H1 (cell line): ENCODE results near the gene CDKL4. TPM values are rescaled to one million over a fixed set of nuclear protein-coding genes. Genes with fewer than 3 reads are reported as not detected.

Source experiments
- CTCF ChIA-PET: fragments of 300-600 bp; sonication (Branson Sonifier 250); formaldehyde crosslinking; loops from one replicate; lab custom pipeline; 2021; ENCODE audit not compliant: partially characterized antibody; lab: Charles Lee
- POLR2A ChIA-PET: fragments of 300-600 bp; sonication (Branson Sonifier 250); formaldehyde crosslinking; loops from one replicate; lab custom pipeline; 2021; ENCODE audit warnings: inconsistent platforms; ENCODE audit not compliant: partially characterized antibody; lab: Charles Lee
- DNase-seq, 2 experiments: peaks; one replicate each; pipeline versions ENCODE4 v3.0.0 to v3.0.0-alpha.2; 2010 to 2022; ENCODE audit warnings: low spot score in 2 of 2, low read depth in 1 of 2, mixed read lengths in 1 of 2
- FAIRE-seq: peaks from 2 replicates; lab custom pipeline; 2011; peaks lifted over from hg19 to GRCh38; lab: Jason Lieb, UNC
- H2AFZ ChIP-seq: 2 replicates; pipeline ENCODE4 v1.8.1; 2012; ENCODE audit warnings: low read length, inconsistent platforms
- H2AK5ac ChIP-seq: 2 replicates; pipeline ENCODE4 v1.6.1; 2013; ENCODE audit warnings: low read depth, low read length
- H2BK120ac ChIP-seq: replicated peaks from 2 replicates; pipeline ENCODE3; 2013; ENCODE audit warnings: low read depth, low read length, inconsistent platforms
- H2BK12ac ChIP-seq: 2 replicates; pipeline ENCODE4 v1.6.1; 2013; ENCODE audit warnings: low read depth, low read length
- H2BK15ac ChIP-seq: 2 replicates; pipeline ENCODE4 v1.6.1; 2013; ENCODE audit warnings: low read length
- H2BK20ac ChIP-seq: 2 replicates; pipeline ENCODE4 v1.6.1; 2013; ENCODE audit warnings: low read length
- H2BK5ac ChIP-seq: 2 replicates; pipeline ENCODE4 v1.6.1; 2013; ENCODE audit warnings: low read depth, low read length
- H3K14ac ChIP-seq: 2 replicates; pipeline ENCODE4 v1.6.1; 2013; ENCODE audit warnings: inconsistent platforms; ENCODE audit not compliant: insufficient read length
- H3K18ac ChIP-seq: 2 replicates; pipeline ENCODE4 v1.6.1; 2013; ENCODE audit warnings: low read length; ENCODE audit errors: extremely low read depth
- H3K23ac ChIP-seq: 2 replicates; pipeline ENCODE4 v1.6.1; 2013; ENCODE audit warnings: inconsistent platforms; ENCODE audit not compliant: insufficient read length
- H3K23me2 ChIP-seq: 2 replicates; pipeline ENCODE4 v1.6.1; 2013; ENCODE audit warnings: low read depth, low read length
- H3K27ac ChIP-seq: 2 replicates; pipeline ENCODE4 v1.6.1; 2011; ENCODE audit warnings: low read depth, low read length, inconsistent platforms
- H3K27me3 ChIP-seq, 4 experiments: replicated peaks in 1 of 4; 1 replicate in 1 of 4; 2 replicates in 3 of 4; pipeline versions ENCODE4 v1.6.1 to v1.8.1; 2011 to 2013; ENCODE audit warnings: low read length in 3 of 4, mild to moderate bottlenecking in 3 of 4, inconsistent platforms in 2 of 4, mixed read lengths in 2 of 4, moderate library complexity in 1 of 4; ENCODE audit not compliant: control insufficient read depth in 3 of 4, insufficient read depth in 3 of 4; ENCODE audit errors: extremely low read depth in 1 of 4
- H3K36me3 ChIP-seq, 4 experiments: 2 replicates each; pipeline versions ENCODE4 v1.6.1 to v1.8.1; 2011 to 2013; ENCODE audit warnings: mild to moderate bottlenecking in 4 of 4, low read length in 3 of 4, moderate library complexity in 2 of 4, control low read depth in 1 of 4, inconsistent platforms in 1 of 4; ENCODE audit not compliant: insufficient read depth in 4 of 4, control insufficient read depth in 2 of 4
- H3K4ac ChIP-seq: replicated peaks from 2 replicates; pipeline ENCODE3; 2013; ENCODE audit warnings: low read length, low read depth, mixed read lengths, inconsistent platforms; ENCODE audit not compliant: insufficient read length
- H3K4me1 ChIP-seq, 4 experiments: replicated peaks in 1 of 4; 1 replicate in 1 of 4; 2 replicates in 3 of 4; pipeline versions ENCODE4 v1.6.1 to v1.8.1; 2011 to 2013; ENCODE audit warnings: low read length in 3 of 4, inconsistent platforms in 2 of 4, mixed read lengths in 1 of 4; ENCODE audit not compliant: insufficient read depth in 4 of 4, control insufficient read depth in 3 of 4
- H3K4me2 ChIP-seq, 2 experiments: 2 replicates each; pipeline versions ENCODE4 v1.6.1 to v1.8.1; 2011 to 2013; ENCODE audit warnings: low read depth in 2 of 2, low read length in 2 of 2, control low read depth in 1 of 2, inconsistent platforms in 1 of 2, mild to moderate bottlenecking in 1 of 2; ENCODE audit not compliant: insufficient read depth in 1 of 2
- H3K4me3 ChIP-seq, 4 experiments: fragments of 200-600, 300-600 bp in 1 of 4; sonication (generic), shearing (Covaris generic), sonication (Bioruptor Twin) in 1 of 4; 2 replicates each; pipeline versions ENCODE4 v1.5.1 to v1.8.1; 2011 to 2016; ENCODE audit warnings: low read length in 4 of 4, low read depth in 3 of 4, control low read depth in 2 of 4, inconsistent platforms in 2 of 4, mild to moderate bottlenecking in 2 of 4, mixed read lengths in 1 of 4, moderate library complexity in 1 of 4; ENCODE audit not compliant: insufficient read depth in 2 of 4; ENCODE audit errors: extremely low read depth in 1 of 4
- H3K56ac ChIP-seq: replicated peaks from 2 replicates; pipeline ENCODE3; 2013; ENCODE audit warnings: low read depth, mild to moderate bottlenecking, mixed read lengths, low read length, inconsistent platforms; ENCODE audit not compliant: insufficient read length
- H3K79me1 ChIP-seq: 2 replicates; pipeline ENCODE4 v1.6.1; 2013; ENCODE audit warnings: low read depth, low read length, control low read depth
- H3K79me2 ChIP-seq, 2 experiments: 2 replicates each; pipeline versions ENCODE4 v1.6.1 to v1.8.1; 2012 to 2013; ENCODE audit warnings: low read length in 2 of 2, mild to moderate bottlenecking in 2 of 2, inconsistent platforms in 1 of 2; ENCODE audit not compliant: insufficient read depth in 2 of 2, control insufficient read depth in 1 of 2
- H3K9ac ChIP-seq, 4 experiments: replicated peaks in 1 of 4; 1 replicate in 1 of 4; 2 replicates in 3 of 4; pipeline versions ENCODE4 v1.6.1 to v1.8.1; 2011 to 2013; ENCODE audit warnings: low read depth in 3 of 4, low read length in 3 of 4, control low read depth in 2 of 4, mild to moderate bottlenecking in 2 of 4, moderate library complexity in 2 of 4, inconsistent platforms in 1 of 4; ENCODE audit errors: extremely low read depth in 1 of 4
- H3K9me3 ChIP-seq, 2 experiments: 2 replicates each; pipeline versions ENCODE4 v1.6.1 to v1.8.1; 2012 to 2013; ENCODE audit warnings: mild to moderate bottlenecking in 2 of 2, moderate library complexity in 2 of 2, control low read depth in 1 of 2, inconsistent platforms in 1 of 2, low read depth in 1 of 2, low read length in 1 of 2, mixed read lengths in 1 of 2; ENCODE audit not compliant: insufficient read depth in 2 of 2
- H4K20me1 ChIP-seq, 2 experiments: replicated peaks in 1 of 2; 2 replicates each; pipeline versions ENCODE3 to v1.8.1; 2011 to 2013; ENCODE audit warnings: inconsistent platforms in 2 of 2, low read length in 2 of 2, mild to moderate bottlenecking in 1 of 2; ENCODE audit not compliant: insufficient read depth in 2 of 2, control insufficient read depth in 1 of 2
- H4K5ac ChIP-seq: 2 replicates; pipeline ENCODE4 v1.6.1; 2013; ENCODE audit warnings: low read length, low read depth, mixed read lengths, inconsistent platforms; ENCODE audit not compliant: insufficient read length
- H4K8ac ChIP-seq: 2 replicates; pipeline ENCODE4 v1.8.0; 2013; ENCODE audit warnings: mild to moderate bottlenecking, moderate library complexity, low read length, inconsistent platforms; ENCODE audit not compliant: insufficient read depth; ENCODE audit errors: extremely low read depth
- H4K91ac ChIP-seq: replicated peaks from 2 replicates; pipeline ENCODE3; 2013; ENCODE audit warnings: low read length, mixed read lengths, inconsistent platforms; ENCODE audit not compliant: insufficient read length
- ATF2 ChIP-seq: IDR thresholded peaks from 2 replicates; pipeline ENCODE4 v1.6.1; 2012; ENCODE audit warnings: low read length, inconsistent platforms
- BACH1 ChIP-seq: IDR thresholded peaks from 2 replicates; pipeline ENCODE4 v1.6.1; 2012; ENCODE audit warnings: low read length, improper control_type of control experiment
- BCL11A ChIP-seq, 2 experiments: IDR thresholded peaks; one replicate each; pipeline ENCODE4 v1.6.1; 2011; ENCODE audit warnings: low read depth in 2 of 2, low read length in 2 of 2, mild to moderate bottlenecking in 2 of 2
- JUN ChIP-seq: IDR thresholded peaks from 2 replicates; pipeline ENCODE4 v1.6.1; 2011; ENCODE audit warnings: low read depth, mild to moderate bottlenecking, improper control_type of control experiment, low read length
- JUND ChIP-seq: IDR thresholded peaks from 2 replicates; pipeline ENCODE4 v1.6.1; 2011; ENCODE audit warnings: mild to moderate bottlenecking, improper control_type of control experiment, low read length
- POLR2A ChIP-seq, 2 experiments: IDR thresholded peaks; 1 replicate in 1 of 2; 2 replicates in 1 of 2; pipeline ENCODE4 v1.6.1; 2011; ENCODE audit warnings: low read depth in 2 of 2, low read length in 2 of 2, mild to moderate bottlenecking in 2 of 2; ENCODE audit errors: control extremely low read depth in 1 of 2
- POLR2AphosphoS5 ChIP-seq: IDR thresholded peaks from 2 replicates; pipeline ENCODE4 v1.6.1; 2011; ENCODE audit warnings: low read depth, low read length
- SRF ChIP-seq: IDR thresholded peaks from 2 replicates; pipeline ENCODE4 v1.6.1; 2011; ENCODE audit warnings: mild to moderate bottlenecking, low read depth, low read length, moderate library complexity
- TBP ChIP-seq: IDR thresholded peaks from 2 replicates; pipeline ENCODE4 v1.6.1; 2011; ENCODE audit warnings: low read depth, low read length, improper control_type of control experiment
- TEAD4 ChIP-seq: IDR thresholded peaks from 2 replicates; pipeline ENCODE4 v1.6.1; 2012; ENCODE audit warnings: low read depth, low read length, inconsistent platforms, mixed read lengths
- YY1 ChIP-seq: IDR thresholded peaks from 2 replicates; pipeline ENCODE4 v1.6.1; 2011; ENCODE audit warnings: low read depth, mild to moderate bottlenecking, low read length
- WGBS, 2 experiments: shearing (Covaris generic) in 1 of 2; methylation state at CpG; one replicate each; pipeline versions ENCODE4 v1.1.6 to v1.1.7; 2013 to 2015; ENCODE audit warnings: low lambda C conversion rate in 2 of 2, mixed read lengths in 2 of 2, inconsistent platforms in 1 of 2, low coverage in 1 of 2, missing lambda C conversion rate in 1 of 2; ENCODE audit not compliant: insufficient replicate concordance in 2 of 2, insufficient coverage in 1 of 2, insufficient read length in 1 of 2; ENCODE audit errors: extremely low coverage in 1 of 2, missing lambda C conversion rate in 1 of 2; 5-methylcytosine and 5-hydroxymethylcytosine counted together
- polyA plus RNA-seq, 7 experiments: library from polyadenylated mRNA; depleted of rRNA in 3 of 7; stranded (reverse) in 5 of 7; unstranded in 2 of 7; fragments of >200 nt in 5 of 7; fragments of 200-250 nt in 2 of 7; gene quantifications; 1 replicate in 5 of 7; 2 replicates in 1 of 7; 4 replicates in 1 of 7; pipeline versions ENCODE4 v1.2.1 to v1.2.3, GENCODE V29; 2011 to 2013; ENCODE audit warnings: missing spikeins in 2 of 7, mixed read lengths in 2 of 7
- total RNA-seq: library from RNA; stranded (reverse); fragmentation: NEBNext Ultra II Directional; extraction: Animal tissue kit (Norgen Biotek cat#: 25700); gene quantifications from 2 replicates; pipeline ENCODE4 v1.2.1, GENCODE V29; 2021

CDKL4 gene
- total and polyA plus RNA-seq, 2 of the 8 experiments (the other 6 are each of a cell fraction or from before 2014, with no cell fraction given) = not detected

- Histone ChIP-seq H3K4ac (no peak overlapping the region), H3K27ac (no peak overlapping the region), H2AFZ (no peak overlapping the region), H3K56ac (no peak overlapping the region), H3K79me2 (no peaks in the 10 kb centered on the region), H3K18ac (no peak overlapping the region), H3K36me3 (no peaks in the 10 kb centered on the region), H2BK12ac (no peak overlapping the region), H3K23me2 (no peaks in the 10 kb centered on the region), H3K27me3 (no peaks in the 10 kb centered on the region), H2BK20ac (no peak overlapping the region), H3K79me1 (no peaks in the 10 kb centered on the region), H4K5ac (no peak overlapping the region), H3K23ac (no peak overlapping the region), H2BK5ac (no peak overlapping the region), H3K9me3 (no peaks in the 10 kb centered on the region), H2AK5ac (no peak overlapping the region), H3K14ac (no peak overlapping the region), H3K4me2 (no peak overlapping the region), H4K91ac (no peak overlapping the region), H2BK15ac (no peak overlapping the region), H3K4me3 (no peak overlapping the region), H3K9ac (no peak overlapping the region), H3K4me1 (peaks cover 0 to 4% (median 0%) of the 10 kb centered on the region in 4 experiments; a peak in 1 of 7 replicates), H2BK120ac (no peak overlapping the region), H4K8ac (no peak overlapping the region), H4K20me1 (no peaks in the 10 kb centered on the region)
- DNase-seq (no peak), FAIRE-seq (no peak)
- TF ChIP-seq BACH1 (no peak), SRF (no peak), JUN (no peak), TBP (no peak), POLR2AphosphoS5 (no peak), BCL11A (IDR thresholded peaks at IDR 0.05; ENCODE audit: low read depth in 2 of 2, low read length in 2 of 2) (no peak), ATF2 (no peak), TEAD4 (no peak), YY1 (no peak), JUND (no peak), POLR2A (IDR thresholded peaks at IDR 0.05; ENCODE audit: control extremely low read depth in 1 of 2, low read depth in 2 of 2, low read length in 2 of 2) (no peak)
- ChIA-PET POLR2A (interaction anchor here (1.6 kb wide), 1 partner anchor 15 kb away, joined by 3 read pairs; no protein-coding TSS in a partner anchor), CTCF (interaction anchor here (0.6 to 1.7 kb wide), 3 partner anchors 21 to 51 kb away, joined by 3 to 6 read pairs (median 3); no protein-coding TSS in a partner anchor)
- 90% methylated on average over 5 of the region's 5 CpGs; no CpG with 5 or more reads in 1 of the 2 experiments for WGBS, 2 experiments
Measured at GRCh38 chr2:39175026-39175812, 68.6 kb downstream of the CDKL4 start.
